OCI-LY3 (cell line): Measurements from ENCODE around the gene TSPAN31.

Experiments used
- H2AFZ ChIP-seq: fragments of 200-600, 300-600 bp; shearing (Covaris generic); 2 replicates; pipeline ENCODE4 v1.6.0; 2014; ENCODE audit warnings: antibody characterized with exemption, low read depth, low read length
- H3K27ac ChIP-seq: fragments of 200-600, 300-600 bp; sonication (generic); 2 replicates; pipeline ENCODE4 v1.5.1; 2014; ENCODE audit warnings: mild to moderate bottlenecking, low read length, moderate library complexity, mixed read lengths
- H3K27me3 ChIP-seq: fragments of 200-600, 300-600 bp; sonication (generic); 2 replicates; pipeline ENCODE4 v1.6.1; 2014; ENCODE audit warnings: low read depth, low read length, mixed read lengths
- H3K36me3 ChIP-seq: fragments of 200-600, 300-600 bp; sonication (generic); replicated peaks from 2 replicates; pipeline ENCODE3; 2014; ENCODE audit warnings: low read depth, low read length, mixed read lengths
- H3K4me1 ChIP-seq: fragments of 300-600, 200-600 bp; sonication (generic); 2 replicates; pipeline ENCODE4 v1.6.1; 2014; ENCODE audit warnings: low read length, mixed read lengths
- H3K4me2 ChIP-seq: fragments of 200-600, 300-600 bp; sonication (generic); 2 replicates; pipeline ENCODE4 v1.6.1; 2014; ENCODE audit warnings: low read length, mixed read lengths
- H3K4me3 ChIP-seq: fragments of 300-600, 200-600 bp; sonication (generic); 2 replicates; pipeline ENCODE4 v1.5.1; 2014; ENCODE audit warnings: antibody characterized with exemption, mild to moderate bottlenecking, low read length, moderate library complexity
- H3K79me2 ChIP-seq: fragments of 300-600, 200-600 bp; shearing (Covaris generic); 2 replicates; pipeline ENCODE4 v1.6.1; 2014; ENCODE audit warnings: mild to moderate bottlenecking, low read length, mixed read lengths
- H3K9ac ChIP-seq: fragments of 300-600, 200-600 bp; shearing (Covaris generic); 2 replicates; pipeline ENCODE4 v1.6.0; 2014; ENCODE audit warnings: mild to moderate bottlenecking, low read length, moderate library complexity
- H3K9me3 ChIP-seq: fragments of 200-600, 300-600 bp; shearing (Covaris generic); 2 replicates; pipeline ENCODE4 v1.6.1; 2014; ENCODE audit warnings: low read length, mixed read lengths; ENCODE audit not compliant: insufficient read depth
- H4K20me1 ChIP-seq: fragments of 200-600, 300-600 bp; sonication (generic); 2 replicates; pipeline ENCODE4 v1.6.1; 2016; ENCODE audit warnings: low read length, mixed read lengths; ENCODE audit not compliant: insufficient read depth
- CTCF ChIP-seq: fragments of 200-600, 300-600 bp; sonication (generic); IDR thresholded peaks from 2 replicates; pipeline ENCODE4 v1.5.1; 2014; ENCODE audit warnings: antibody characterized with exemption, low read length, low read depth
- EZH2phosphoT487 ChIP-seq: fragments of 200-600 bp; shearing (Covaris generic); IDR thresholded peaks from 2 replicates; pipeline ENCODE4 v1.6.1; 2018; ENCODE audit warnings: antibody characterized with exemption, mixed run types, low read depth

The TSPAN31 gene

GRCh38 chr12:57782608-57783465 is 38.0 kb downstream of the TSPAN31 start, which contains the start of gene TSFM:
TSS of gene TSFM (plus strand) at chr12:57782787. CDS start at chr12:57782802, 15 bp downstream.
- TF ChIP-seq EZH2phosphoT487: no peak
- peak; percentile 91 for TF ChIP-seq CTCF
- H2AFZ ChIP-seq: peak within 1 kb of the TSS; percentile 89
- H3K4me2 ChIP-seq: peak within 1 kb of the TSS; percentile 88
- H3K4me3 ChIP-seq: peak within 1 kb of the TSS; percentile 89
- peak within 1 kb of the TSS; percentile 69 for H3K9ac ChIP-seq
- H3K36me3 ChIP-seq: peaks cover 27% of the 10 kb centered on the region
- H3K4me1 ChIP-seq: peaks cover 13% of the 10 kb centered on the region
- H4K20me1 ChIP-seq: no peaks in the 10 kb centered on the region
- no peaks in the 10 kb centered on the region for H3K9me3 ChIP-seq
- peaks cover 19% of the 10 kb centered on the region for H3K79me2 ChIP-seq
- H3K27ac ChIP-seq: no peak within 1 kb of the TSS
- H3K27me3 ChIP-seq: no peaks in the 10 kb centered on the region

- peak overlapping the region; percentile 69 for H3K9ac ChIP-seq
These were observed 38.6 kb downstream of the TSPAN31 start for GRCh38 chr12:57783466-57783801.

GRCh38 chr12:57783861-57784260 is 39.0 kb downstream of the TSPAN31 start:
- Histone ChIP-seq H3K4me2 (peak overlapping the region; percentile 11; the same call in 1 of the 2 replicates), H4K20me1 (no peaks in the 10 kb centered on the region), H2AFZ (no peak overlapping the region), H3K9me3 (no peaks in the 10 kb centered on the region), H3K9ac (no peak overlapping the region), H3K36me3 (peaks cover 27% of the 10 kb centered on the region), H3K27me3 (no peaks in the 10 kb centered on the region), H3K79me2 (peaks cover 19% of the 10 kb centered on the region), H3K4me3 (no peak overlapping the region), H3K4me1 (peaks cover 13% of the 10 kb centered on the region), H3K27ac (no peak overlapping the region)
- TF ChIP-seq EZH2phosphoT487: no peak
- TF ChIP-seq CTCF: no peak

More at GRCh38 chr12:57783466-57783801, 38.6 kb downstream of the TSPAN31 start:
- Histone ChIP-seq H3K4me3 (peak overlapping the region; percentile 89), H3K9me3 (no peaks in the 10 kb centered on the region), H3K27ac (no peak overlapping the region), H2AFZ (no peak overlapping the region), H4K20me1 (no peaks in the 10 kb centered on the region), H3K79me2 (peaks cover 19% of the 10 kb centered on the region), H3K4me2 (peak overlapping the region; percentile 88), H3K36me3 (peaks cover 27% of the 10 kb centered on the region), H3K4me1 (peaks cover 13% of the 10 kb centered on the region), H3K27me3 (no peaks in the 10 kb centered on the region)
- TF ChIP-seq CTCF: no peak
- no peak for TF ChIP-seq EZH2phosphoT487

GRCh38 chr12:57793920-57794319 is 49.1 kb downstream of the TSPAN31 start:
- H3K27me3 ChIP-seq: no peaks in the 10 kb centered on the region
- no peak overlapping the region for H3K4me3 ChIP-seq
- H3K9me3 ChIP-seq: no peaks in the 10 kb centered on the region
- no peak overlapping the region for H3K27ac ChIP-seq
- no peak overlapping the region for H3K9ac ChIP-seq
- H3K36me3 ChIP-seq: peaks cover 34% of the 10 kb centered on the region
- no peak for TF ChIP-seq CTCF
- TF ChIP-seq EZH2phosphoT487: no peak
- no peaks in the 10 kb centered on the region for H4K20me1 ChIP-seq
- H3K4me1 ChIP-seq: no peaks in the 10 kb centered on the region
- H3K79me2 ChIP-seq: no peaks in the 10 kb centered on the region
- no peak overlapping the region for H3K4me2 ChIP-seq
- no peak overlapping the region for H2AFZ ChIP-seq
